LNCAP (cell line): Measurements from ENCODE around the gene NAT8L.

Experiments used
- TF ChIP-seq, protein P1 (sequence below): fragments of 450-650 bp; IDR thresholded peaks from 2 replicates; pipeline ENCODE4 v1.5.1; 2017; ENCODE audit warnings: mild to moderate bottlenecking

NAT8L gene

DNA sequence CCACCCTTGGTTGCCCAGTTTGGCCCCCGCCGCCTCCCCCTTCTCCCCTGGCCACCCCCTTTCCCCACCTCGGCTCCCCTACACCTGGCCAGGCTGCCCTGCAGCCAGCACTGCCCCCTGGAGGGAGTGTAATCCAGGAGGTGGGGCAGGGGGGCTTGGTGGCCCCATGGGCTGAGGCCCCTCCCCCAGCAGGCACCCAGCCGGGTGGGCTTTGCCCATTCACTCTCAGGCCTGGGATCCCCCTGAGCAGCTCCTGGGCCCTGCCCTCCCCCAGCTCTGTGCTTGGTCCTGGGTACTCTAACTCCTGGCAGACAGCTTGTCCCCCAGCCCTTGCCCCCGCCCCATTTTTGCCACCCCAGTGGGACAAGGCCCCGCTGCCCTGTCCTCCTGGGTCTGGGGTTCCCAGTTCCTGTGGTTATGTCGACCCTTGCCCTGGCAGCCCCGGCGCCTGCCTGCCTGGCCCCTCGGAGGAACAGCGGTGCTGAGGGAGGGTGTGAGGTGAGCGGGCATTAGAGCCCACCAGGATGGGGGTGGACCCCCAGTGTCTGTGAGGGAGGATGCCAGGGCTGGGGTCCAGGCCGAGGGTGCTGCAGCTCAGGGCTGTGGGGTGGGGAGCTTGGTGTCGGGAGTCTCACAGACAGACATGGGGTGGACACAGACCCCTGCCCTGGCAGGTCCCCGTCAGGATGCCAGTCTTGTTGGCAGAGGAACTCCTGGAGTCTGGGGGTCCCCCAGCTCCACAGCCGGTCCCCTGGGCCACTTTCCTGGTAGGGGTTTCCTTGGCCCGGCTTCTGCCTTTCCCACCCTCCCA, 10.2 kb downstream of the NAT8L start:
- TF ChIP-seq, protein P1, sequence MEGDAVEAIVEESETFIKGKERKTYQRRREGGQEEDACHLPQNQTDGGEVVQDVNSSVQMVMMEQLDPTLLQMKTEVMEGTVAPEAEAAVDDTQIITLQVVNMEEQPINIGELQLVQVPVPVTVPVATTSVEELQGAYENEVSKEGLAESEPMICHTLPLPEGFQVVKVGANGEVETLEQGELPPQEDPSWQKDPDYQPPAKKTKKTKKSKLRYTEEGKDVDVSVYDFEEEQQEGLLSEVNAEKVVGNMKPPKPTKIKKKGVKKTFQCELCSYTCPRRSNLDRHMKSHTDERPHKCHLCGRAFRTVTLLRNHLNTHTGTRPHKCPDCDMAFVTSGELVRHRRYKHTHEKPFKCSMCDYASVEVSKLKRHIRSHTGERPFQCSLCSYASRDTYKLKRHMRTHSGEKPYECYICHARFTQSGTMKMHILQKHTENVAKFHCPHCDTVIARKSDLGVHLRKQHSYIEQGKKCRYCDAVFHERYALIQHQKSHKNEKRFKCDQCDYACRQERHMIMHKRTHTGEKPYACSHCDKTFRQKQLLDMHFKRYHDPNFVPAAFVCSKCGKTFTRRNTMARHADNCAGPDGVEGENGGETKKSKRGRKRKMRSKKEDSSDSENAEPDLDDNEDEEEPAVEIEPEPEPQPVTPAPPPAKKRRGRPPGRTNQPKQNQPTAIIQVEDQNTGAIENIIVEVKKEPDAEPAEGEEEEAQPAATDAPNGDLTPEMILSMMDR: no peak

DNA sequence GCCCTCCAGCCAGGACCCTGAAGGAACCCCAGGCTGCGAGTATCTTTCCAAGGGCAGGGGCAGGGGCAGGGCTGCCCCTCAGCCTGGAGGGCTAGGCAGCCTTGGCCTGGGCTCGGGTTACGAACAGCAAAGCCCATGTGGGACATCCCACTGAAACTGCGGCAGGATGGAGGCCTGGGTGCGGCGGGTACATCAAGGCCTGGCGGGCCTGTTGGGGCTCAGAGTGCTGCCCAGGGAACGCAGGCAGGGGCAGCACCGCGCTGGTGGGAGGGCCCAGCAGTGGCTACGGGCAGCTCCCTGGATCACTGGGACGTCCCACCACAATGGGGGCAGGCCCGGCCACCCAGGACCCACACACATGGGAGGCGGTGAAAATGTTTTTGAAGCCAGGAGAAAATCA, 10.9 kb downstream of the NAT8L start:
- TF ChIP-seq, protein P1: no peak

DNA sequence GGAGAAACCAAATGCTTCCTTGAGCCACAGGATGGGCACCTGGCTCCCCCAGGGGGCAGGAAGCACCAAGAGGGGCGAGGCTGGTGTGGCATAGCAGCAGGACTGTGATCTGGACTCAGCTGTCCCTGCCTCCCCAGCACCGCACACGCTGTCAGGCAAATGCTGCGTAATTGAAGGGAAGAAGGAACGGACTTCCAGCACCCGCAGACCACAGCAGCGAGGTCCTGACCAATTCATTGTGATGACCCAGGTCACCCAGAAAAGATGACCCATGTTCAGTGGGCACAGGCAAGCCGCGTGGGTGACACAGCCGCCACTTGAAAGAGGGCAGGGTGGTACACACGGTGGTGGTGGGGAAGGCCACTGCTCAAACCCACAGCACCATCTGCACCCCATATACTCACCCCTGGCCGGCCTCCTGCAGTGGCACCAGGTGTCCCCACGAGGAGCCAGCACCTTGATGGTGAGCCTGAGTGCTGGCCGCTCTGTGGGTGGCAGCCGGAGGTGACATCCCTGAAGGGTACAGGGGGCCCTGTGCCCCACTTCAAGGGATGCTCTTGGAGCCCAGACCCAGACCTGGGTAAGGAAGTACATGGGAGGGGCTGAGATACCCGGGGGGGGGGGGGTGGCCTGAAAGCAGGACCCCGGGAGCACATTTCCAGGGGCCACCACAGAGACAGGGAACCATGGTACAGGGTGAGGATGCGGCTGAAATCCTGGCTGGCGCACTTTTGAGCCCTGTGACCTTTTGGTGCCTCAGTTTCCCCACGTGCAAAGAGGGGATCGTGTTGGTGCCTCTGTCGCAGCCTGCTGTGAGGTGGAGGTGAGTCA, 11.5 kb downstream of the NAT8L start:
- TF ChIP-seq, protein P1: no peak

DNA sequence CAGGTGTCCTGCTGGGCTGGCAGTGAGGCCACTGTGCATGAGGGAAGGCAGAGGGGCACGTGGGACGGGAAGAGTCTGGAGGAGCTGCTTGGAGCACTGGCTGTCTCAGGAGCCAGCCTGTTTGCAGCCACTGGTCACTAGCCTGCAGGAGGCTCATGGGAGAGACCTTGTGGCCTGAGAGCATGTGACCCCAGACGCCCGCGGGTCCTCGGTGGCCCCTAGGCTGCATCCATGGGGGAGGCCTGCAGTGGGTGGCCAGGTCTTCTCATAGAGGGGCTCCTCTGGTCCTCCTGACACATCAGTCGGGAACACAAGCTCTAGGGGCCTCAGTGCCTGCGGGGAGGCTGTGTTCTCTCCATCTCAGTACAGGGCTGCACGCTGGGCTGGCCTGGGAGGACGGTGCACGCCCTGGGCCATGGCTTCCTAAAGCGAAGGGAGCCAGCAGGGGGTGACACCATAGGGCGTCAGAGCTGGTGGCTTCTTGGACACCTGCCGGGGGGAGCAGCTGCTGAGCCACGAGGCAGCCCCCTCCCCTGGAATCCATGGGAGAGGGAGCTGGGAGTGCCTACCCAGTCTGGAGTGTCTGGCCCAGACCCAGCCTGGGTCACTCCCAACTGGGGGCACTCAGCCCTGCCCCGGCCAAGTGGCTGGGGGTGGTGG, 12.3 kb downstream of the NAT8L start:
- TF ChIP-seq, protein P1: no peak

DNA sequence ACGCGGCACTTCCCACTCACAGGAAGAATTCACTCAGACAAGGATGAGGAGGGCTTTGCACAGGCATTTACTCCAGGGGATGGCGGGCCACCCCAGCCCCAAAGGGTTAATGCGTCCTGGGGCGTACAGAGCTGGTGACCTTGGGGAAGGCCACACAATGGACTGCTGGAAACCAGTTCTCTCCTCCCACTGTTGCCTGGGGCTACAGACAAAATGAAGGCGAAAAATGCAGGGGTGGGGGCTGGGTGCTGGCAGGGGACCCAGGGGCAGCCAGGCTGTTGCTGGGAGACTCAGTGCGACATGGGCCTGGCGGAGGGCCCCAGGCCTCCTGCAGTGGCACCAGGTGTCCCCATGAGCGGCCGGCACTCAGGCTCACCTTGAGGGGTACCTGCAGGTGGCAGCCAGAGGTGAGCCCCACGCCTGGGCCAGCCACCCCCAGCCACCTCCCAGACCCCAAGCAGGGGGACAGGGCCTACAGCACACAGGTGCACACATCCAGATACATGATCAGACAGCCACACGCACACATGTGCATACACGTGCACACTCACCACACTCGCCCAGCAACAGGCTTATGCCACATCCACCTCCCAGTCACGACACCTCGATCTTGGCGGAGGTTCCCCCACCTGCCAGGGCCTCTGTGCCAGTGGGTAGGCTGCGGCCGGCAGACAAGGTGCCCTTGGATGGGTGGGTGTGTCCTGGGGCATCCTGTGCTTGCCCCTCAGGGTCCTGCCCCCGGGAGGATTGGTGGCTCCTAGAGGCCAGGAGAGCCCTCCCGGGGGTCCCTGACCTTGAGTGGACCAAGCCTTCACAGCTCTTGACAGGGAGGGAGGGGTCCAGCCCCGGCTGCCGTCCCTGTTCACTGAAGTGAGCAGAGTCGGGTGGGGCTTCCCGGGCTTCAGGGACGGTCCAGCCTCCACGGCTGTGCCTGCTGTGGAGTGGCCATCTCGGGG, 13.1 kb downstream of the NAT8L start:
- TF ChIP-seq, protein P1: no peak

DNA sequence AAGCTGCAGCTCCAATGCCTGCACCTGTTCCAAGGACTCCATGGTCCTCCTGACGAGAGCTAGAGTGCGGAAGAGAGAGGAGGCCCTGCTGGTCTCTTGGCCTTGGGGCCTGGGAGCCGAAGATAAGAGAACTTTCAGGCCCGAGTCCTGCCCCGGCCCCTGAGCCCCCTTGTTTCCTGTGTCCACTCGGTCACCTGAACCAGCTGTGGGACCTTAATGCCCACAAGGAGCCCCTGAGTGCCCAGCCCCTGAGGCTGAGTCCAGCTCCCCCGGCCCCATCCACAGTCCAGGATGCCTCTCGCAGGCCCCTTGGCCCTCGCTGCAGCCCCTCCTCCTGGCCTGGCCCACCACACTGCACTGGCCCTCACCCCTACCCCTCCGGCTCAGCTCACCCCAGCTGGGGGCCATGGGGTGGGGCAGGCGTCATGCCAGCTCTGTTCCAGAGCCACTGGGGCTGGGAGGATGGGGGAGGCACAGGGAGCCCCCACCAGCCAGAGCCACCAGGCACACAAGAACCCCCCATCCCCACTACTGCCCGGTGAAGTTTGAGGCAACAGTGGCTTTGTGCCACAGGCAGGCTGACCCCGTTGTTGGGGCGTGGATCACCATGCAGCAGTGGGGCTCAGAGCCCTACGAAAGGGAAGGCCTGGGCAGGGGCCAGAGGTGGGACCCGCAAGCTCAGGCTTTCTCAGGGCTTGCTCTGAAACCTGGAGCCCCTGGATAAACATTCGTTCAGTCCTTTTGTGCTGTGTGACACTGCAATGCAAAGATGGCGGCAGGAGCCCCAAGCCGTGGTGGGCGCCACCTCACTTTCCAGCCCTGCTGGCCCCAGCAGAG, 14.1 kb downstream of the NAT8L start:
- TF ChIP-seq, protein P1: no peak
